Fibroblast of lung (primary cell): Measurements from ENCODE around the gene AADAT. TPM values are rescaled to one million over a fixed set of nuclear protein-coding genes. Genes with fewer than 3 reads are reported as not detected.
A peak's percentile ranks its signal among the peaks of the same experiment; 100 is the strongest.

Experiments
- DNase-seq, 2 donors: peaks; one replicate each; pipeline versions ENCODE4 v3.0.0 to v3.0.0-alpha.2; 2010; ENCODE audit warnings: low read depth in 2 of 2
- H2AFZ ChIP-seq: 2 replicates; pipeline ENCODE4 v1.5.1; 2012; ENCODE audit warnings: low read length, control low read depth, inconsistent platforms
- H3K27ac ChIP-seq: 2 replicates; pipeline ENCODE4 v1.5.1; 2011; ENCODE audit warnings: low read length, control low read depth; ENCODE audit not compliant: insufficient read depth
- H3K27me3 ChIP-seq: 2 replicates; pipeline ENCODE4 v1.5.1; 2011; ENCODE audit warnings: mild to moderate bottlenecking, low read length; ENCODE audit not compliant: control insufficient read depth, insufficient read depth
- H3K36me3 ChIP-seq: 2 replicates; pipeline ENCODE4 v1.5.1; 2011; ENCODE audit warnings: low read length; ENCODE audit not compliant: control insufficient read depth, insufficient read depth
- H3K4me1 ChIP-seq: 2 replicates; pipeline ENCODE4 v1.5.1; 2011; ENCODE audit warnings: low read length; ENCODE audit not compliant: control insufficient read depth, insufficient read depth; ENCODE audit errors: extremely low read depth
- H3K4me2 ChIP-seq: 2 replicates; pipeline ENCODE4 v1.5.1; 2011; ENCODE audit warnings: low read length, control low read depth; ENCODE audit not compliant: insufficient read depth; ENCODE audit errors: extremely low read depth
- H3K4me3 ChIP-seq, 4 experiments: fragments of 200-600 bp in 1 of 4; sonication (generic) in 1 of 4; replicated peaks in 1 of 4; 2 replicates each; pipeline ENCODE4 v1.5.1; 2011 to 2016; ENCODE audit warnings: low read length in 4 of 4, low read depth in 3 of 4, mild to moderate bottlenecking in 3 of 4, control low read depth in 2 of 4, inconsistent platforms in 1 of 4, mixed read lengths in 1 of 4; ENCODE audit not compliant: insufficient read depth in 1 of 4; ENCODE audit errors: control extremely low read depth in 1 of 4
- H3K79me2 ChIP-seq: 2 replicates; pipeline ENCODE4 v1.5.1; 2012; ENCODE audit warnings: mild to moderate bottlenecking, low read length, inconsistent platforms; ENCODE audit not compliant: control insufficient read depth, insufficient read depth
- H3K9ac ChIP-seq: 2 replicates; pipeline ENCODE4 v1.5.1; 2011; ENCODE audit warnings: mild to moderate bottlenecking, low read length, control low read depth; ENCODE audit not compliant: insufficient read depth
- H3K9me3 ChIP-seq: 2 replicates; pipeline ENCODE4 v1.5.1; 2012; ENCODE audit warnings: low read depth, low read length; ENCODE audit not compliant: control insufficient read depth, insufficient read depth
- H4K20me1 ChIP-seq: 2 replicates; pipeline ENCODE4 v1.5.1; 2011; ENCODE audit warnings: low read length; ENCODE audit not compliant: control insufficient read depth, insufficient read depth; ENCODE audit errors: extremely low read depth
- CTCF ChIP-seq, 2 donors: IDR thresholded peaks in 1 of 2; conservative IDR thresholded peaks in 1 of 2; 1 replicate in 1 of 2; 2 replicates in 1 of 2; pipeline ENCODE4 v1.5.1; 2011 to 2012; ENCODE audit warnings: low read length in 2 of 2, control low read depth in 1 of 2, inconsistent platforms in 1 of 2, low read depth in 1 of 2, mild to moderate bottlenecking in 1 of 2
- EZH2 ChIP-seq: IDR thresholded peaks from 2 replicates; pipeline ENCODE4 v1.5.1; 2012; ENCODE audit warnings: low read length, control low read depth, mild to moderate bottlenecking; ENCODE audit errors: missing control alignments
- polyA plus RNA-seq, 2 donors: library from polyadenylated mRNA; depleted of rRNA in 1 of 2; stranded (reverse) in 1 of 2; unstranded in 1 of 2; fragments of >200 nt; gene quantifications; 2 replicates each; pipeline ENCODE4 v1.2.1, GENCODE V29; 2011 to 2012; ENCODE audit warnings: missing spikeins in 1 of 2
- total RNA-seq: library from RNA; depleted of rRNA; stranded (reverse); fragments of >200 nt; gene quantifications from 2 replicates; pipeline ENCODE4 v1.2.1, GENCODE V29; 2014

Gene AADAT
- total and polyA plus RNA-seq, 2 donors (not counting 1 experiment from before 2014, with no cell fraction given): 3.5 to 7.6 TPM

- no peaks in the 10 kb centered on the region for H3K9me3 ChIP-seq
- TF ChIP-seq CTCF (conservative IDR thresholded peaks at IDR 0.05 in 1 of 2, IDR thresholded peaks at IDR 0.05 in 1 of 2; ENCODE audit: low read depth in 1 of 2, low read length in 2 of 2) (no peak), EZH2 (no peak)
- H4K20me1 ChIP-seq: no peaks in the 10 kb centered on the region
- no peak overlapping the region for H2AFZ ChIP-seq
- no peak overlapping the region for H3K9ac ChIP-seq
- H3K4me3 ChIP-seq: no peak overlapping the region
- H3K36me3 ChIP-seq: no peaks in the 10 kb centered on the region
- no peak overlapping the region for H3K27ac ChIP-seq
- H3K4me1 ChIP-seq: no peaks in the 10 kb centered on the region
- no peaks in the 10 kb centered on the region for H3K79me2 ChIP-seq
- peak in 1 of 2 donors; percentile 58 for DNase-seq
- H3K4me2 ChIP-seq: no peak overlapping the region
- H3K27me3 ChIP-seq: no peaks in the 10 kb centered on the region
Observed at GRCh38 chr4:170079981-170080380, 9.8 kb downstream of the AADAT start.

GRCh38 chr4:170071196-170071595 is 18.6 kb downstream of the AADAT start:
- Histone ChIP-seq H3K36me3 (peaks cover 2% of the 10 kb centered on the region), H3K4me1 (no peaks in the 10 kb centered on the region), H3K27ac (no peak overlapping the region), H3K4me3 (no peak overlapping the region), H3K4me2 (no peak overlapping the region), H2AFZ (no peak overlapping the region), H3K79me2 (no peaks in the 10 kb centered on the region), H3K27me3 (no peaks in the 10 kb centered on the region), H3K9me3 (no peaks in the 10 kb centered on the region), H4K20me1 (no peaks in the 10 kb centered on the region), H3K9ac (no peak overlapping the region)
- DNase-seq: no peak
- TF ChIP-seq EZH2: no peak
- no peak for TF ChIP-seq CTCF (conservative IDR thresholded peaks at IDR 0.05 in 1 of 2, IDR thresholded peaks at IDR 0.05 in 1 of 2; ENCODE audit: low read depth in 1 of 2, low read length in 2 of 2)

GRCh38 chr4:170068438-170069128 is 21.2 kb downstream of the AADAT start:
- Histone ChIP-seq H3K36me3 (no peaks in the 10 kb centered on the region), H3K27ac (no peak overlapping the region), H3K9me3 (no peaks in the 10 kb centered on the region), H3K4me1 (no peaks in the 10 kb centered on the region), H3K79me2 (no peaks in the 10 kb centered on the region), H3K9ac (no peak overlapping the region), H4K20me1 (no peaks in the 10 kb centered on the region), H2AFZ (no peak overlapping the region), H3K4me2 (no peak overlapping the region), H3K27me3 (no peaks in the 10 kb centered on the region), H3K4me3 (no peak overlapping the region)
- DNase-seq: no peak
- TF ChIP-seq EZH2 (no peak), CTCF (conservative IDR thresholded peaks at IDR 0.05 in 1 of 2, IDR thresholded peaks at IDR 0.05 in 1 of 2; ENCODE audit: low read depth in 1 of 2, low read length in 2 of 2) (no peak)
